Endothelial cell of umbilical vein (primary cell): ENCODE results near the gene CES5A. TPM values are rescaled to one million over a fixed set of nuclear protein-coding genes. Genes with fewer than 3 reads are reported as not detected.

Experiments used
- BruUV-seq: library from RNA; stranded (reverse); fragments of 400-500 nt; replicated peaks from 2 replicates; lab custom pipeline; 2021; lab: Mats Ljungman, UMichigan
- CTCF ChIA-PET: fragments of 300-600, 350-600 bp; sonication (Branson Sonifier 250); formaldehyde crosslinking; loops from one replicate; lab custom pipeline; 2021; ENCODE audit warnings: antibody characterized with exemption, inconsistent platforms; lab: Charles Lee
- POLR2A ChIA-PET: fragments of 300-600, 350-600 bp; sonication (Branson Sonifier 250); formaldehyde crosslinking; loops from one replicate; lab custom pipeline; 2021; ENCODE audit warnings: antibody characterized with exemption, inconsistent platforms; lab: Charles Lee
- DNase-seq: peaks from one replicate; pipeline ENCODE4 v3.0.0-alpha.2; 2011; ENCODE audit warnings: low read depth, low spot score
- FAIRE-seq: peaks from 2 replicates; lab custom pipeline; 2011; peaks lifted over from hg19 to GRCh38; lab: Jason Lieb, UNC
- H2AFZ ChIP-seq: 2 replicates; pipeline ENCODE4 v1.6.0; 2012; ENCODE audit warnings: low read depth, low read length, control low read depth, inconsistent platforms
- H3K27ac ChIP-seq: 2 replicates; pipeline ENCODE4 v1.5.1; 2011; ENCODE audit warnings: low read depth, mild to moderate bottlenecking, control low read depth, low read length, moderate library complexity; ENCODE audit not compliant: insufficient read depth
- H3K27me3 ChIP-seq, 2 experiments: 2 replicates each; pipeline versions ENCODE4 v1.6.0 to v1.6.1; 2011; ENCODE audit warnings: low read length in 2 of 2, mixed read lengths in 1 of 2; ENCODE audit not compliant: control insufficient read depth in 2 of 2, insufficient read depth in 2 of 2
- H3K36me3 ChIP-seq, 2 experiments: 2 replicates in 1 of 2; 3 replicates in 1 of 2; pipeline ENCODE4 v1.5.1; 2011; ENCODE audit warnings: low read length in 2 of 2, mild to moderate bottlenecking in 1 of 2, moderate library complexity in 1 of 2; ENCODE audit not compliant: control insufficient read depth in 2 of 2, insufficient read depth in 2 of 2; ENCODE audit errors: extremely low read depth in 1 of 2
- H3K4me1 ChIP-seq: 3 replicates; pipeline ENCODE4 v1.5.1; 2011; ENCODE audit warnings: mild to moderate bottlenecking, low read length; ENCODE audit not compliant: control insufficient read depth, insufficient read depth; ENCODE audit errors: extremely low read depth
- H3K4me2 ChIP-seq: 2 replicates; pipeline ENCODE4 v1.6.1; 2011; ENCODE audit warnings: low read length, control low read depth, mixed read lengths; ENCODE audit not compliant: insufficient read depth
- H3K4me3 ChIP-seq, 3 experiments: fragments of 200-600 bp in 1 of 3; sonication (generic), shearing (Covaris generic) in 1 of 3; replicated peaks in 1 of 3; 2 replicates each; pipeline ENCODE4 v1.5.1; 2011 to 2016; ENCODE audit warnings: control low read depth in 3 of 3, low read length in 3 of 3, mild to moderate bottlenecking in 2 of 3, inconsistent platforms in 1 of 3, low read depth in 1 of 3, moderate library complexity in 1 of 3; ENCODE audit not compliant: insufficient read depth in 1 of 3
- H3K79me2 ChIP-seq: 2 replicates; pipeline ENCODE4 v1.6.0; 2012; ENCODE audit warnings: low read length, inconsistent platforms; ENCODE audit not compliant: control insufficient read depth, insufficient read depth
- H3K9ac ChIP-seq: replicated peaks from 2 replicates; pipeline ENCODE3; 2011; ENCODE audit warnings: low read length, control low read depth; ENCODE audit not compliant: insufficient read depth; ENCODE audit errors: extremely low read depth
- H3K9me1 ChIP-seq: replicated peaks from 3 replicates; pipeline ENCODE4 v1.6.0; 2011; ENCODE audit warnings: mild to moderate bottlenecking, low read length; ENCODE audit not compliant: control insufficient read depth, insufficient read depth; ENCODE audit errors: extremely low read depth
- H3K9me3 ChIP-seq: replicated peaks from 2 replicates; pipeline ENCODE4 v1.5.1; 2012; ENCODE audit warnings: low read length, inconsistent platforms; ENCODE audit not compliant: control insufficient read depth, insufficient read depth
- H4K20me1 ChIP-seq: replicated peaks from 2 replicates; pipeline ENCODE3; 2011; ENCODE audit warnings: mild to moderate bottlenecking, low read length; ENCODE audit not compliant: control insufficient read depth, insufficient read depth; ENCODE audit errors: extremely low read depth
- CTCF ChIP-seq, 2 donors: IDR thresholded peaks; 1 replicate in 1 of 2; 2 replicates in 1 of 2; pipeline ENCODE4 v1.5.1; 2011; ENCODE audit warnings: low read length in 2 of 2, mild to moderate bottlenecking in 2 of 2, moderate library complexity in 2 of 2, control low read depth in 1 of 2, inconsistent platforms in 1 of 2, low read depth in 1 of 2; ENCODE audit not compliant: insufficient read depth in 1 of 2; ENCODE audit errors: extremely low read depth in 1 of 2
- EZH2 ChIP-seq: IDR thresholded peaks from 2 replicates; pipeline ENCODE4 v1.6.1; 2012; ENCODE audit warnings: borderline replicate concordance, low read depth, mild to moderate bottlenecking, moderate library complexity, low read length, inconsistent platforms; ENCODE audit not compliant: severe bottlenecking
- FOS ChIP-seq: IDR thresholded peaks from 2 replicates; pipeline ENCODE4 v1.6.1; 2011; ENCODE audit warnings: mild to moderate bottlenecking, low read length, moderate library complexity, borderline replicate concordance; ENCODE audit not compliant: insufficient read depth
- GATA2 ChIP-seq: IDR thresholded peaks from 2 replicates; pipeline ENCODE4 v1.7.0; 2011; ENCODE audit warnings: low read depth, mild to moderate bottlenecking, moderate library complexity, mixed read lengths, low read length; ENCODE audit not compliant: insufficient read length, insufficient read depth
- JUN ChIP-seq: IDR thresholded peaks from 2 replicates; pipeline ENCODE4 v1.6.1; 2011; ENCODE audit warnings: borderline replicate concordance, low read depth; ENCODE audit not compliant: insufficient read length, insufficient read depth
- MAX ChIP-seq: IDR thresholded peaks from 2 replicates; pipeline ENCODE4 v1.6.1; 2011; ENCODE audit not compliant: insufficient read depth, insufficient read length
- MYC ChIP-seq: IDR thresholded peaks from one replicate; pipeline ENCODE4 v1.6.1; 2011; ENCODE audit warnings: mild to moderate bottlenecking, low read depth, low read length
- POLR2A ChIP-seq: IDR thresholded peaks from 2 replicates; pipeline ENCODE4 v1.6.1; 2012; ENCODE audit warnings: low read depth, mild to moderate bottlenecking, control low read depth, low read length
- POLR2AphosphoS5 ChIP-seq: IDR thresholded peaks from 2 replicates; pipeline ENCODE4 v1.6.1; 2012; ENCODE audit warnings: low read depth, mild to moderate bottlenecking, control low read depth, low read length, moderate library complexity; ENCODE audit not compliant: insufficient read depth
- dilution Hi-C: fragments of 300-500 bp; cut with MboI; formaldehyde crosslinking; loops from one replicate; pipeline ENCODE4 v1.15.0; 2019; ENCODE audit warnings: low sequenced_read_pairs; ENCODE audit not compliant: extremely low pct_ligation_motif_present
- intact Hi-C: fragments of 100-400 bp; cut with micrococcal nuclease; formaldehyde crosslinking; loops from one replicate; pipeline ENCODE4 v1.10.0; 2022
- polyA plus RNA-seq, 4 experiments: library from polyadenylated mRNA; depleted of rRNA in 3 of 4; stranded (reverse) in 3 of 4; unstranded in 1 of 4; fragments of >200 nt; gene quantifications; 2 replicates each; pipeline versions ENCODE4 v1.2.1 to v1.2.3, GENCODE V29; 2011 to 2012; ENCODE audit warnings: missing spikeins in 1 of 4
- total RNA-seq: library from RNA; stranded (reverse); gene quantifications from 2 replicates; pipeline ENCODE4 v1.2.3, GENCODE V29; 2021

CES5A gene
- total and polyA plus RNA-seq, 2 donors (not counting 3 experiments of a cell fraction or from before 2014, with no cell fraction given), result not detected

GRCh38 chr16:55821210-55821609 is 54.0 kb downstream of the CES5A start:
- ChIA-PET POLR2A (no interaction called here), CTCF (no interaction called here)
- Histone ChIP-seq H2AFZ (no peak overlapping the region), H3K79me2 (no peaks in the 10 kb centered on the region), H3K9me1 (no peaks in the 10 kb centered on the region), H3K27me3 (no peaks in the 10 kb centered on the region), H4K20me1 (no peaks in the 10 kb centered on the region), H3K9ac (no peak overlapping the region), H3K4me1 (no peaks in the 10 kb centered on the region), H3K27ac (no peak overlapping the region), H3K9me3 (no peaks in the 10 kb centered on the region), H3K4me2 (no peak overlapping the region), H3K36me3 (no peaks in the 10 kb centered on the region), H3K4me3 (no peak overlapping the region)
- intact Hi-C loops (no loop called here), dilution Hi-C loops (no loop called here)
- DNase-seq (no peak), FAIRE-seq (no peak)
- TF ChIP-seq CTCF (IDR thresholded peaks at IDR 0.05; ENCODE audit: extremely low read depth in 1 of 2, insufficient read depth in 1 of 2, low read depth in 1 of 2, low read length in 2 of 2) (no peak), JUN (no peak), EZH2 (no peak), FOS (no peak), POLR2AphosphoS5 (no peak), GATA2 (no peak), POLR2A (no peak), MYC (no peak), MAX (no peak)
- no TSS peak for BruUV-seq
